Heart right ventricle (tissue), 16 donors: Measurements from ENCODE around the gene CCDC38. TPM values are rescaled to one million over a fixed set of nuclear protein-coding genes. Genes with fewer than 3 reads are reported as not detected.

Experiments
- ATAC-seq, 8 donors: fragments of 200-7000 bp; cut with Tn5 transposase; one replicate each; pipeline ENCODE4 v1.9.1; 2020; ENCODE audit warnings: mild to moderate bottlenecking in 8 of 8, moderate library complexity in 8 of 8, moderate number of reproducible peaks in 1 of 8
- DNase-seq, 2 donors: peaks; one replicate each; pipeline ENCODE4 v3.0.0-alpha.2; 2020
- H3K27ac ChIP-seq, 10 donors: fragments of 200-600 bp; sonication (generic) in 2 of 10; one replicate each; pipeline versions ENCODE4 v1.5.0 to v1.8.0; 2020 to 2022; ENCODE audit warnings: mild to moderate bottlenecking in 3 of 10
- H3K27me3 ChIP-seq, 7 donors: fragments of 200-600 bp; one replicate each; pipeline ENCODE4 v1.8.0; 2021 to 2022; ENCODE audit warnings: mild to moderate bottlenecking in 2 of 7
- H3K36me3 ChIP-seq, 9 donors: fragments of 200-600 bp; sonication (generic) in 1 of 9; one replicate each; pipeline versions ENCODE4 v1.5.0 to v1.8.0; 2020 to 2022; ENCODE audit warnings: mild to moderate bottlenecking in 2 of 9
- H3K4me1 ChIP-seq, 9 donors: fragments of 200-600 bp; sonication (generic) in 1 of 9; one replicate each; pipeline versions ENCODE4 v1.5.0 to v1.8.0; 2020 to 2022; ENCODE audit warnings: mild to moderate bottlenecking in 4 of 9
- H3K4me3 ChIP-seq, 10 donors: fragments of 200-600 bp; sonication (generic) in 2 of 10; one replicate each; pipeline versions ENCODE4 v1.5.0 to v1.8.0; 2020 to 2022; ENCODE audit warnings: mild to moderate bottlenecking in 7 of 10, moderate library complexity in 2 of 10
- H3K9me3 ChIP-seq, 11 donors: fragments of 200-600 bp in 10 of 11; sonication (generic) in 2 of 11; one replicate each; pipeline versions ENCODE4 v1.5.0 to v1.8.0; 2013 to 2022; ENCODE audit warnings: mild to moderate bottlenecking in 2 of 11, control low read depth in 1 of 11, moderate library complexity in 1 of 11
- CTCF ChIP-seq, 9 donors: fragments of 200-600 bp; sonication (generic) in 2 of 9; IDR thresholded peaks; one replicate each; pipeline versions ENCODE4 v1.5.0 to v1.8.0; 2021 to 2022; ENCODE audit warnings: antibody characterized with exemption in 9 of 9, mild to moderate bottlenecking in 5 of 9, moderate library complexity in 1 of 9
- WGBS, 2 donors: extraction: QIAGEN DNeasy Blood & Tissue Kit; methylation state at CpG; one replicate each; pipeline ENCODE4 v1.1.7; 2013; ENCODE audit warnings: inconsistent platforms in 1 of 2; 5-methylcytosine and 5-hydroxymethylcytosine counted together
- intact Hi-C, 10 donors: fragments of 100-400 bp; cut with DNase I; formaldehyde crosslinking; loops; one replicate each; pipeline versions ENCODE4 v1.11.1 to v1.14.2; 2022
- polyA plus RNA-seq, 2 donors: library from polyadenylated mRNA; stranded (reverse); fragments of 200-250 nt; gene quantifications; one replicate each; pipeline ENCODE4 v1.2.3, GENCODE V29; 2013
- total RNA-seq, 10 donors: library from RNA; stranded (reverse); fragmentation: NEBNext Ultra II Directional in 3 of 10; extraction: Animal tissue kit (Norgen Biotek cat#: 25700) in 3 of 10; gene quantifications; one replicate each; pipeline versions ENCODE4 v1.2.1 to v1.2.4, GENCODE V29; 2021 to 2023
- donor health status: Arrhythmogenic right ventricular cardiomyopathy.
- donor health status: ischemic (EF 13 %, LVEDD 7.1; RV severe dilation, severe dysfunction).
- donor health status: healthy with polysubstance abuse.
- donor health status: DM: no; HTN: yes; CAD: no.
- donor health status: DM: no; HTN: no; CAD: no.
- donor health status: ischemic (EF 25% LVEDD 6.9; RV normal size, moderate dysfunction).
- donor health status: ischemic (EF 25% LVEDD 5.7; RV mildly dilated, moderate dysfunction).
- donor health status: healthy.
- donor health status: DM: yes; HTN: yes; CAD: no.
- donor health status: Ischemic cardiomyopathy.
- donor health status: ischemic (EF 35%, LVEDD 5.7; RV mildly dilated, moderate dysfunction).
- donor health status: nonischemic (EF 11% LVEDD 7.7; RV severe dilation, severe dysfunction).
- donor health status: DM: yes; HTN: yes; CAD: no.
- donor health status: PGD.
- donor health status: ischemic (EF 29% LVEDD 5.4; RV normal size, mild dysfunction).
- donor health status: nonischemic (EF 23%, LVEDD 6.1; RV moderate dilation, normal function).

The CCDC38 gene
- total and polyA plus RNA-seq, 12 donors, result 0.01 to 0.44 (median 0.12) TPM; not detected in 6

- 74 to 78% methylated on average over 11 of the region's 11 CpGs for WGBS, 2 donors
- Histone ChIP-seq H3K4me3 (no peak overlapping the region), H3K4me1 (peaks cover 0 to 6% (median 0%) of the 10 kb centered on the region in 9 donors), H3K36me3 (peaks cover 0 to 4% (median 0%) of the 10 kb centered on the region in 9 donors), H3K27me3 (peaks cover 0 to 15% (median 0%) of the 10 kb centered on the region in 7 donors), H3K27ac (no peak overlapping the region), H3K9me3 (no peaks in the 10 kb centered on the region)
- DNase-seq (no peak), ATAC-seq (peak in 2 of 8 donors; percentile 22 to 77)
- intact Hi-C loops, result no loop called here
- no peak for TF ChIP-seq CTCF (IDR thresholded peaks at IDR 0.05)
Measured at GRCh38 chr12:95988506-95989275, 46.3 kb upstream of the CCDC38 start.

GRCh38 chr12:95986635-95987570, 44.5 kb upstream of the CCDC38 start:
- TF ChIP-seq CTCF (IDR thresholded peaks at IDR 0.05), result no peak
- ATAC-seq, result no peak
- WGBS, 2 donors, result 74 to 78% methylated on average over 14 of the region's 14 CpGs
- Histone ChIP-seq H3K27me3 (peaks cover 0 to 15% (median 0%) of the 10 kb centered on the region in 7 donors), H3K9me3 (no peaks in the 10 kb centered on the region), H3K36me3 (peaks cover 0 to 4% (median 0%) of the 10 kb centered on the region in 9 donors), H3K27ac (no peak overlapping the region), H3K4me3 (no peak overlapping the region), H3K4me1 (peaks cover 0 to 6% (median 0%) of the 10 kb centered on the region in 9 donors)
- intact Hi-C loops, result no loop called here
- no peak for DNase-seq

GRCh38 chr12:95984682-95985081, 42.3 kb upstream of the CCDC38 start:
- TF ChIP-seq CTCF (IDR thresholded peaks at IDR 0.05), result no peak
- peaks cover 0 to 15% (median 0%) of the 10 kb centered on the region in 7 donors for H3K27me3 ChIP-seq

GRCh38 chr12:95982602-95983001, 40.2 kb upstream of the CCDC38 start:
- Histone ChIP-seq H3K27me3 (no peaks in the 10 kb centered on the region), H3K4me3 (no peak overlapping the region), H3K9me3 (no peaks in the 10 kb centered on the region), H3K36me3 (no peaks in the 10 kb centered on the region), H3K27ac (no peak overlapping the region), H3K4me1 (no peaks in the 10 kb centered on the region)
- TF ChIP-seq CTCF (IDR thresholded peaks at IDR 0.05), result no peak
- WGBS, 2 donors, result 43 to 61% methylated on average over 1 of the region's 1 CpG
- intact Hi-C loops, result no loop called here
- DNase-seq, result no peak
- no peak for ATAC-seq

More at GRCh38 chr12:95984682-95985081, 42.3 kb upstream of the CCDC38 start:
- intact Hi-C loops, result no loop called here
- no peak for DNase-seq
- no peaks in the 10 kb centered on the region for H3K9me3 ChIP-seq
- no peak overlapping the region for H3K27ac ChIP-seq
- ATAC-seq, result no peak
- H3K4me1 ChIP-seq, result peaks cover 0 to 6% (median 0%) of the 10 kb centered on the region in 9 donors
- no peak overlapping the region for H3K4me3 ChIP-seq
- WGBS, 2 donors, result 90 to 95% methylated on average over 1 of the region's 1 CpG
- H3K36me3 ChIP-seq, result no peaks in the 10 kb centered on the region
